Activated naive CD8-positive, alpha-beta T cell (primary cell): ENCODE results near the gene NHSL2.

Source experiments
- H3K27ac Mint-ChIP-seq: one replicate; pipeline ENCODE4 v1.8.0; 2021; ENCODE audit warnings: mixed read lengths
- H3K27me3 Mint-ChIP-seq: one replicate; pipeline ENCODE4 v1.8.0; 2021; ENCODE audit warnings: mixed read lengths
- H3K36me3 Mint-ChIP-seq: one replicate; pipeline ENCODE4 v1.8.0; 2021; ENCODE audit warnings: mixed read lengths
- H3K4me1 Mint-ChIP-seq: one replicate; pipeline ENCODE4 v1.8.0; 2021; ENCODE audit warnings: low read depth, mixed read lengths
- H3K4me3 Mint-ChIP-seq: one replicate; pipeline ENCODE4 v1.8.0; 2021; ENCODE audit warnings: mild to moderate bottlenecking, mixed read lengths
- H3K9me3 Mint-ChIP-seq: one replicate; pipeline ENCODE4 v1.8.0; 2021; ENCODE audit warnings: low read depth, mixed read lengths

Gene NHSL2

GRCh38 chrX:72009731-72010130, 99.1 kb downstream of the NHSL2 start:
- Mint-ChIP-seq H3K9me3 (no peaks in the 10 kb centered on the region), H3K4me3 (no peak overlapping the region), H3K4me1 (no peaks in the 10 kb centered on the region), H3K36me3 (no peaks in the 10 kb centered on the region), H3K27me3 (peaks cover 2% of the 10 kb centered on the region), H3K27ac (no peak overlapping the region)

GRCh38 chrX:72011734-72012133, 101.1 kb downstream of the NHSL2 start:
- Mint-ChIP-seq H3K4me3 (no peak overlapping the region), H3K9me3 (no peaks in the 10 kb centered on the region), H3K27me3 (peaks cover 2% of the 10 kb centered on the region), H3K27ac (no peak overlapping the region), H3K4me1 (no peaks in the 10 kb centered on the region), H3K36me3 (no peaks in the 10 kb centered on the region)

GRCh38 chrX:72015383-72015782, 104.7 kb downstream of the NHSL2 start:
- Mint-ChIP-seq H3K36me3 (no peaks in the 10 kb centered on the region), H3K27me3 (peaks cover 2% of the 10 kb centered on the region), H3K4me1 (peaks cover 6% of the 10 kb centered on the region), H3K4me3 (no peak overlapping the region), H3K27ac (no peak overlapping the region), H3K9me3 (no peaks in the 10 kb centered on the region)

- peaks cover 3% of the 10 kb centered on the region for H3K27me3 Mint-ChIP-seq
- peaks cover 10% of the 10 kb centered on the region for H3K4me1 Mint-ChIP-seq
- H3K27ac Mint-ChIP-seq = no peak overlapping the region
- H3K9me3 Mint-ChIP-seq = no peaks in the 10 kb centered on the region
- no peaks in the 10 kb centered on the region for H3K36me3 Mint-ChIP-seq
- no peak overlapping the region for H3K4me3 Mint-ChIP-seq
These were observed 106.5 kb downstream of the NHSL2 start for GRCh38 chrX:72016881-72017783.

- Mint-ChIP-seq H3K9me3 (no peaks in the 10 kb centered on the region), H3K4me1 (peaks cover 10% of the 10 kb centered on the region), H3K27ac (no peak overlapping the region), H3K36me3 (no peaks in the 10 kb centered on the region), H3K4me3 (no peak overlapping the region), H3K27me3 (peaks cover 8% of the 10 kb centered on the region)
These were observed 107.8 kb downstream of the NHSL2 start for GRCh38 chrX:72018277-72019112.

- peaks cover 10% of the 10 kb centered on the region for H3K4me1 Mint-ChIP-seq
- H3K27me3 Mint-ChIP-seq = peaks cover 10% of the 10 kb centered on the region
- no peak overlapping the region for H3K27ac Mint-ChIP-seq
- no peak overlapping the region for H3K4me3 Mint-ChIP-seq
- H3K9me3 Mint-ChIP-seq = no peaks in the 10 kb centered on the region
- H3K36me3 Mint-ChIP-seq = no peaks in the 10 kb centered on the region
These were observed 108.8 kb downstream of the NHSL2 start for GRCh38 chrX:72019487-72019886.

GRCh38 chrX:72020204-72020603, 109.6 kb downstream of the NHSL2 start:
- Mint-ChIP-seq H3K27me3 (peaks cover 10% of the 10 kb centered on the region), H3K9me3 (no peaks in the 10 kb centered on the region), H3K36me3 (no peaks in the 10 kb centered on the region), H3K27ac (no peak overlapping the region), H3K4me1 (peaks cover 10% of the 10 kb centered on the region), H3K4me3 (no peak overlapping the region)

GRCh38 chrX:72020788-72021187, 110.1 kb downstream of the NHSL2 start:
- Mint-ChIP-seq H3K4me3 (no peak overlapping the region), H3K9me3 (no peaks in the 10 kb centered on the region), H3K36me3 (no peaks in the 10 kb centered on the region), H3K27me3 (peaks cover 10% of the 10 kb centered on the region), H3K4me1 (peaks cover 10% of the 10 kb centered on the region), H3K27ac (no peak overlapping the region)

- H3K4me1 Mint-ChIP-seq = peaks cover 10% of the 10 kb centered on the region
- no peaks in the 10 kb centered on the region for H3K36me3 Mint-ChIP-seq
- H3K4me3 Mint-ChIP-seq = no peak overlapping the region
- no peak overlapping the region for H3K27ac Mint-ChIP-seq
- no peaks in the 10 kb centered on the region for H3K9me3 Mint-ChIP-seq
- peaks cover 10% of the 10 kb centered on the region for H3K27me3 Mint-ChIP-seq
These were observed 111.3 kb downstream of the NHSL2 start for GRCh38 chrX:72021975-72022374.

GRCh38 chrX:72023071-72023470, 112.4 kb downstream of the NHSL2 start:
- Mint-ChIP-seq H3K4me1 (peaks cover 8% of the 10 kb centered on the region), H3K36me3 (no peaks in the 10 kb centered on the region), H3K27me3 (peaks cover 10% of the 10 kb centered on the region), H3K4me3 (no peak overlapping the region), H3K9me3 (no peaks in the 10 kb centered on the region), H3K27ac (no peak overlapping the region)

- H3K4me3 Mint-ChIP-seq = no peak overlapping the region
- no peaks in the 10 kb centered on the region for H3K9me3 Mint-ChIP-seq
- no peaks in the 10 kb centered on the region for H3K36me3 Mint-ChIP-seq
- peaks cover 10% of the 10 kb centered on the region for H3K27me3 Mint-ChIP-seq
- H3K4me1 Mint-ChIP-seq = peaks cover 5% of the 10 kb centered on the region
- no peak overlapping the region for H3K27ac Mint-ChIP-seq
These were observed 114.7 kb downstream of the NHSL2 start for GRCh38 chrX:72025236-72025770.

GRCh38 chrX:72026341-72027023, 115.8 kb downstream of the NHSL2 start:
- Mint-ChIP-seq H3K27ac (no peak overlapping the region), H3K4me1 (no peaks in the 10 kb centered on the region), H3K9me3 (no peaks in the 10 kb centered on the region), H3K36me3 (no peaks in the 10 kb centered on the region), H3K4me3 (no peak overlapping the region), H3K27me3 (peaks cover 7% of the 10 kb centered on the region)

- no peaks in the 10 kb centered on the region for H3K36me3 Mint-ChIP-seq
- peaks cover 7% of the 10 kb centered on the region for H3K27me3 Mint-ChIP-seq
- H3K27ac Mint-ChIP-seq = no peak overlapping the region
- no peak overlapping the region for H3K4me3 Mint-ChIP-seq
- no peaks in the 10 kb centered on the region for H3K9me3 Mint-ChIP-seq
- no peaks in the 10 kb centered on the region for H3K4me1 Mint-ChIP-seq
These were observed 116.6 kb downstream of the NHSL2 start for GRCh38 chrX:72027024-72027913.

GRCh38 chrX:72027914-72028307, 117.3 kb downstream of the NHSL2 start:
- Mint-ChIP-seq H3K36me3 (no peaks in the 10 kb centered on the region), H3K9me3 (no peaks in the 10 kb centered on the region), H3K4me1 (no peaks in the 10 kb centered on the region), H3K27me3 (peaks cover 4% of the 10 kb centered on the region), H3K4me3 (no peak overlapping the region), H3K27ac (no peak overlapping the region)
